Measurements from ENCODE around the gene RGS5.

Gene RGS5

GRCh38 chr1:163094182-163094581, 108.5 kb downstream of the RGS5 start:
- H3K4me2 ChIP-seq (ENCODE audit: low read depth, low read length) = no peak overlapping the region
- H4K20me1 ChIP-seq (ENCODE audit: insufficient read depth, low read length) = no peaks in the 10 kb centered on the region
- H3K9me2 ChIP-seq (replicated peaks; ENCODE audit: insufficient read depth, low read length) = no peaks in the 10 kb centered on the region
- H3F3A ChIP-seq (ENCODE audit: insufficient read depth, low read length) = no peaks in the 10 kb centered on the region
- H3K4me3 ChIP-seq (ENCODE audit: low read length) = no peak overlapping the region
- no peak for DNase-seq
- TF ChIP-seq EZH2 (optimal IDR thresholded peaks at IDR 0.05; ENCODE audit: low read depth, low read length) = no peak
- TF ChIP-seq, protein P1, sequence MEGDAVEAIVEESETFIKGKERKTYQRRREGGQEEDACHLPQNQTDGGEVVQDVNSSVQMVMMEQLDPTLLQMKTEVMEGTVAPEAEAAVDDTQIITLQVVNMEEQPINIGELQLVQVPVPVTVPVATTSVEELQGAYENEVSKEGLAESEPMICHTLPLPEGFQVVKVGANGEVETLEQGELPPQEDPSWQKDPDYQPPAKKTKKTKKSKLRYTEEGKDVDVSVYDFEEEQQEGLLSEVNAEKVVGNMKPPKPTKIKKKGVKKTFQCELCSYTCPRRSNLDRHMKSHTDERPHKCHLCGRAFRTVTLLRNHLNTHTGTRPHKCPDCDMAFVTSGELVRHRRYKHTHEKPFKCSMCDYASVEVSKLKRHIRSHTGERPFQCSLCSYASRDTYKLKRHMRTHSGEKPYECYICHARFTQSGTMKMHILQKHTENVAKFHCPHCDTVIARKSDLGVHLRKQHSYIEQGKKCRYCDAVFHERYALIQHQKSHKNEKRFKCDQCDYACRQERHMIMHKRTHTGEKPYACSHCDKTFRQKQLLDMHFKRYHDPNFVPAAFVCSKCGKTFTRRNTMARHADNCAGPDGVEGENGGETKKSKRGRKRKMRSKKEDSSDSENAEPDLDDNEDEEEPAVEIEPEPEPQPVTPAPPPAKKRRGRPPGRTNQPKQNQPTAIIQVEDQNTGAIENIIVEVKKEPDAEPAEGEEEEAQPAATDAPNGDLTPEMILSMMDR (IDR thresholded peaks at IDR 0.05; ENCODE audit: low read length) = no peak
- H2AFZ ChIP-seq (ENCODE audit: low read length) = no peak overlapping the region
- H3K9me3 ChIP-seq (replicated peaks; ENCODE audit: insufficient read depth, low read length) = no peaks in the 10 kb centered on the region
- H3K9ac ChIP-seq (ENCODE audit: low read length) = no peak overlapping the region
- H3K36me3 ChIP-seq (replicated peaks; ENCODE audit: insufficient read depth, low read length) = no peaks in the 10 kb centered on the region
- no peaks in the 10 kb centered on the region for H3K79me2 ChIP-seq (ENCODE audit: low read length)
- no peaks in the 10 kb centered on the region for H3K27me3 ChIP-seq (replicated peaks; ENCODE audit: insufficient read depth, low read length)
- peaks cover 3% of the 10 kb centered on the region; the same call in 1 of the 2 replicates for H3K4me1 ChIP-seq (ENCODE audit: low read length)
- H3K27ac ChIP-seq (ENCODE audit: low read length) = no peak overlapping the region

- H2AFZ ChIP-seq (ENCODE audit: low read length) = no peak overlapping the region
- no peaks in the 10 kb centered on the region for H3F3A ChIP-seq (ENCODE audit: insufficient read depth, low read length)
- H4K20me1 ChIP-seq (ENCODE audit: insufficient read depth, low read length) = no peaks in the 10 kb centered on the region
- no peaks in the 10 kb centered on the region for H3K36me3 ChIP-seq (replicated peaks; ENCODE audit: insufficient read depth, low read length)
- no peaks in the 10 kb centered on the region for H3K27me3 ChIP-seq (replicated peaks; ENCODE audit: insufficient read depth, low read length)
- H3K4me2 ChIP-seq (ENCODE audit: low read depth, low read length) = no peak overlapping the region
- no peak overlapping the region for H3K4me3 ChIP-seq (ENCODE audit: low read length)
- no peak for DNase-seq
- H3K9me2 ChIP-seq (replicated peaks; ENCODE audit: insufficient read depth, low read length) = no peaks in the 10 kb centered on the region
- H3K79me2 ChIP-seq (ENCODE audit: low read length) = no peaks in the 10 kb centered on the region
- no peak overlapping the region for H3K9ac ChIP-seq (ENCODE audit: low read length)
- no peak for TF ChIP-seq EZH2phosphoT487 (IDR thresholded peaks at IDR 0.05; ENCODE audit: low read length)
- TF ChIP-seq, protein P1 (IDR thresholded peaks at IDR 0.05; ENCODE audit: low read length) = no peak
- no peak for TF ChIP-seq EZH2 (optimal IDR thresholded peaks at IDR 0.05; ENCODE audit: low read depth, low read length)
- no peak overlapping the region for H3K27ac ChIP-seq (ENCODE audit: low read length)
- no peaks in the 10 kb centered on the region for H3K9me3 ChIP-seq (replicated peaks; ENCODE audit: insufficient read depth, low read length)
- peaks cover 3% of the 10 kb centered on the region; the same call in 1 of the 2 replicates for H3K4me1 ChIP-seq (ENCODE audit: low read length)
Observed at GRCh38 chr1:163093579-163093978, 109.1 kb downstream of the RGS5 start.

- Histone ChIP-seq H4K20me1 (ENCODE audit: insufficient read depth, low read length) (no peaks in the 10 kb centered on the region), H3K79me2 (ENCODE audit: low read length) (no peaks in the 10 kb centered on the region), H3K9ac (ENCODE audit: low read length) (no peak overlapping the region), H3K9me2 (replicated peaks; ENCODE audit: insufficient read depth, low read length) (no peaks in the 10 kb centered on the region), H3F3A (ENCODE audit: insufficient read depth, low read length) (no peaks in the 10 kb centered on the region), H2AFZ (ENCODE audit: low read length) (no peak overlapping the region), H3K4me1 (ENCODE audit: low read length) (peaks cover 3% of the 10 kb centered on the region; the same call in 1 of the 2 replicates), H3K4me3 (ENCODE audit: low read length) (no peak overlapping the region), H3K27ac (ENCODE audit: low read length) (no peak overlapping the region), H3K9me3 (replicated peaks; ENCODE audit: insufficient read depth, low read length) (no peaks in the 10 kb centered on the region), H3K36me3 (replicated peaks; ENCODE audit: insufficient read depth, low read length) (no peaks in the 10 kb centered on the region), H3K27me3 (replicated peaks; ENCODE audit: insufficient read depth, low read length) (no peaks in the 10 kb centered on the region), H3K4me2 (ENCODE audit: low read depth, low read length) (no peak overlapping the region)
- no peak for DNase-seq
- TF ChIP-seq EZH2 (optimal IDR thresholded peaks at IDR 0.05; ENCODE audit: low read depth, low read length) = no peak
- TF ChIP-seq, protein P1 (IDR thresholded peaks at IDR 0.05; ENCODE audit: low read length) = no peak
- TF ChIP-seq EZH2phosphoT487 (IDR thresholded peaks at IDR 0.05; ENCODE audit: low read length) = no peak
Observed at GRCh38 chr1:163093169-163093568, 109.5 kb downstream of the RGS5 start.
